Mesendoderm (in vitro differentiated cells): ENCODE data around the gene SLC6A7.
A peak's percentile ranks its signal among the peaks of the same experiment; 100 is the strongest.

ENCODE experiments used
- DNase-seq: peaks from one replicate; pipeline ENCODE4 v3.0.0; 2013
- H2AK5ac ChIP-seq: 2 replicates; pipeline ENCODE4 v1.6.1; 2013; ENCODE audit warnings: low read length, inconsistent platforms
- H2BK120ac ChIP-seq: 2 replicates; pipeline ENCODE4 v1.6.1; 2013; ENCODE audit warnings: low read depth, mild to moderate bottlenecking, low read length, moderate library complexity, mixed read lengths
- H2BK15ac ChIP-seq: replicated peaks from 2 replicates; pipeline ENCODE4 v1.6.1; 2013; ENCODE audit warnings: low read depth, mild to moderate bottlenecking, moderate library complexity
- H2BK5ac ChIP-seq: 2 replicates; pipeline ENCODE4 v1.6.1; 2013; ENCODE audit warnings: low read length, inconsistent platforms
- H3K18ac ChIP-seq: 2 replicates; pipeline ENCODE4 v1.6.1; 2013; ENCODE audit warnings: mild to moderate bottlenecking, low read length, mixed read lengths
- H3K23ac ChIP-seq: one replicate; pipeline ENCODE4 v1.6.1; 2013; ENCODE audit warnings: low read length
- H3K27ac ChIP-seq: 2 replicates; pipeline ENCODE4 v1.5.1; 2013; ENCODE audit warnings: low read depth, mild to moderate bottlenecking, inconsistent platforms, low read length, moderate library complexity
- H3K27me3 ChIP-seq: 2 replicates; pipeline ENCODE4 v1.6.1; 2013; ENCODE audit warnings: low read length, control low read depth, mild to moderate bottlenecking, inconsistent platforms; ENCODE audit not compliant: insufficient read depth, poor library complexity
- H3K36me3 ChIP-seq: 2 replicates; pipeline ENCODE4 v1.6.1; 2013; ENCODE audit warnings: low read length, inconsistent platforms; ENCODE audit not compliant: control insufficient read depth, insufficient read depth
- H3K4ac ChIP-seq: one replicate; pipeline ENCODE4 v1.6.1; 2013; ENCODE audit warnings: low read depth, mild to moderate bottlenecking, low read length, moderate library complexity
- H3K4me1 ChIP-seq: 2 replicates; pipeline ENCODE4 v1.6.1; 2013; ENCODE audit warnings: low read depth, low read length, inconsistent platforms; ENCODE audit not compliant: control insufficient read depth
- H3K4me2 ChIP-seq: 2 replicates; pipeline ENCODE4 v1.6.1; 2013; ENCODE audit warnings: low read length
- H3K4me3 ChIP-seq: 2 replicates; pipeline ENCODE4 v1.5.1; 2013; ENCODE audit warnings: mild to moderate bottlenecking, low read length
- H3K56ac ChIP-seq: one replicate; pipeline ENCODE4 v1.6.1; 2013; ENCODE audit warnings: low read length
- H3K79me1 ChIP-seq: 2 replicates; pipeline ENCODE4 v1.6.1; 2013; ENCODE audit warnings: low read length, inconsistent platforms
- H3K79me2 ChIP-seq: 2 replicates; pipeline ENCODE4 v1.6.1; 2013; ENCODE audit warnings: mild to moderate bottlenecking, low read length; ENCODE audit not compliant: control insufficient read depth, insufficient read depth
- H3K9ac ChIP-seq: 2 replicates; pipeline ENCODE4 v1.6.1; 2013; ENCODE audit warnings: low read length, inconsistent platforms
- H4K5ac ChIP-seq: one replicate; pipeline ENCODE4 v1.6.1; 2013; ENCODE audit warnings: low read length
- H4K8ac ChIP-seq: one replicate; pipeline ENCODE4 v1.6.1; 2013; ENCODE audit warnings: low read depth, mild to moderate bottlenecking, control low read depth, low read length, moderate library complexity
- WGBS: extraction: QIAGEN DNeasy Blood & Tissue Kit; methylation state at CpG from one replicate; pipeline ENCODE4 v1.1.7; 2013; ENCODE audit warnings: low lambda C conversion rate, missing lambda C conversion rate; ENCODE audit not compliant: insufficient coverage; ENCODE audit errors: extremely low coverage; 5-methylcytosine and 5-hydroxymethylcytosine counted together

The SLC6A7 gene

DNA sequence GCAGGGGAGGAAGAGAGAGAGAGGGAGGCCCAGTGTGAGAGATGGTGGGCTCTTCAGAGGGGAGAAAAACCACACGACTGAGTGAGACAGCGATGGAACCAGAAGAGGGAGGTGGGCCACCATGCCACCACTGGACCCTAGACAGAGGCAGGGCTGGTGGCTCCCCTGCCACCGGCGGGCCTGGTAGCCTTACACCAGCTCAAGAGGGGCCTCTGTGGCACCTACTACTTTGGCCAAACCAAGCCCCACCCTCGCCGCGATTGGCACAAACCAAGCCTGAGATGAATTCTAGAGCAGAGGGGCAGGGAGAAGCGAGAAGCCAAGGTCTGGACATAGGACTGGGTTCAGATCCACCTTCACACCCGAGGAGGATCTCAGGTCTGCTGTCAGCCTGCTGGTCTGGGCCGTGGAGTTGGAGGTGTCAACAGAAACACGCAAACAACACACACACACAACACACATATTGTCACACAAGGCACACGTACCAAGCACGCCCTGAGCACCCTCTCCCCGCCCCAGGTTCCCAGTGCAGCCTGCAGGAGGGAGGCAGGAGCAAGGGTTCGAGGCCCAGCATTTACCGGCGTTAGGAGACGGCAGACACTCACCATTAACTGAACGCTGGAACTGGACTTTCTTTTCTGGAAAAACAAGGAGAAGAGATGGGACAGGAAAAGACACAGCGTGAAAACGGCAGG, 49.4 kb downstream of the SLC6A7 start:
- no CpG with 5 or more reads among the region's 21 CpGs for WGBS
- no peak overlapping the region for H4K8ac ChIP-seq
- no peaks in the 10 kb centered on the region for H3K79me2 ChIP-seq
- H3K4ac ChIP-seq: no peak overlapping the region
- no peaks in the 10 kb centered on the region for H3K4me1 ChIP-seq
- no peak overlapping the region for H2BK5ac ChIP-seq
- H4K5ac ChIP-seq: no peak overlapping the region
- H3K9ac ChIP-seq: no peak overlapping the region
- H3K18ac ChIP-seq: no peak overlapping the region
- H3K4me2 ChIP-seq: no peak overlapping the region
- no peak overlapping the region for H2BK120ac ChIP-seq
- H2AK5ac ChIP-seq: no peak overlapping the region
- no peaks in the 10 kb centered on the region for H3K27me3 ChIP-seq
- H3K4me3 ChIP-seq: no peak overlapping the region
- H3K36me3 ChIP-seq: no peaks in the 10 kb centered on the region
- no peak overlapping the region for H2BK15ac ChIP-seq
- DNase-seq: no peak
- no peak overlapping the region for H3K27ac ChIP-seq
- no peaks in the 10 kb centered on the region for H3K79me1 ChIP-seq
- no peak overlapping the region for H3K56ac ChIP-seq
- no peak overlapping the region for H3K23ac ChIP-seq

DNA sequence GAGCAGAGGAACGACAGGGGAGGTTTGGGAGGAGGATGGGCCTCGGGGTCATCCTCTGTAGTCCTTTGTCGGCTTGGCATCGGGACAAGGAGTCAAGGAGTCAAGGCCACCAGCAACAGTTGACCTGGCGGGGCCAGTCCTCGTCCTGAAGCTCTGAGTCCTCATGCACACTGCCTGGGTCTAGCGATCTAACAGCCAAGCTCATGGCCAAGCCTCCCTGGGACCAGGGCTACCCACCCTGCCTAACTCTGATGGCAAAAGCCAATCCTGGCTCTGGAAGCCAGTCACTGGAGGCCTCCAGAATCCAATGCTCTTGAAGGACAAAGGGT, 49.9 kb downstream of the SLC6A7 start:
- H3K79me1 ChIP-seq: no peaks in the 10 kb centered on the region
- no peak overlapping the region for H3K23ac ChIP-seq
- no peak overlapping the region for H2BK5ac ChIP-seq
- no CpG with 5 or more reads among the region's 7 CpGs for WGBS
- no peak overlapping the region for H3K27ac ChIP-seq
- H3K79me2 ChIP-seq: no peaks in the 10 kb centered on the region
- no peak overlapping the region for H3K9ac ChIP-seq
- no peak for DNase-seq
- no peak overlapping the region for H3K4ac ChIP-seq
- H3K56ac ChIP-seq: no peak overlapping the region
- H3K18ac ChIP-seq: no peak overlapping the region
- no peak overlapping the region for H4K8ac ChIP-seq
- H2BK15ac ChIP-seq: no peak overlapping the region
- H3K4me3 ChIP-seq: no peak overlapping the region
- H4K5ac ChIP-seq: no peak overlapping the region
- H2AK5ac ChIP-seq: no peak overlapping the region
- no peak overlapping the region for H3K4me2 ChIP-seq
- no peaks in the 10 kb centered on the region for H3K27me3 ChIP-seq
- H3K36me3 ChIP-seq: no peaks in the 10 kb centered on the region
- no peak overlapping the region for H2BK120ac ChIP-seq
- no peaks in the 10 kb centered on the region for H3K4me1 ChIP-seq

DNA sequence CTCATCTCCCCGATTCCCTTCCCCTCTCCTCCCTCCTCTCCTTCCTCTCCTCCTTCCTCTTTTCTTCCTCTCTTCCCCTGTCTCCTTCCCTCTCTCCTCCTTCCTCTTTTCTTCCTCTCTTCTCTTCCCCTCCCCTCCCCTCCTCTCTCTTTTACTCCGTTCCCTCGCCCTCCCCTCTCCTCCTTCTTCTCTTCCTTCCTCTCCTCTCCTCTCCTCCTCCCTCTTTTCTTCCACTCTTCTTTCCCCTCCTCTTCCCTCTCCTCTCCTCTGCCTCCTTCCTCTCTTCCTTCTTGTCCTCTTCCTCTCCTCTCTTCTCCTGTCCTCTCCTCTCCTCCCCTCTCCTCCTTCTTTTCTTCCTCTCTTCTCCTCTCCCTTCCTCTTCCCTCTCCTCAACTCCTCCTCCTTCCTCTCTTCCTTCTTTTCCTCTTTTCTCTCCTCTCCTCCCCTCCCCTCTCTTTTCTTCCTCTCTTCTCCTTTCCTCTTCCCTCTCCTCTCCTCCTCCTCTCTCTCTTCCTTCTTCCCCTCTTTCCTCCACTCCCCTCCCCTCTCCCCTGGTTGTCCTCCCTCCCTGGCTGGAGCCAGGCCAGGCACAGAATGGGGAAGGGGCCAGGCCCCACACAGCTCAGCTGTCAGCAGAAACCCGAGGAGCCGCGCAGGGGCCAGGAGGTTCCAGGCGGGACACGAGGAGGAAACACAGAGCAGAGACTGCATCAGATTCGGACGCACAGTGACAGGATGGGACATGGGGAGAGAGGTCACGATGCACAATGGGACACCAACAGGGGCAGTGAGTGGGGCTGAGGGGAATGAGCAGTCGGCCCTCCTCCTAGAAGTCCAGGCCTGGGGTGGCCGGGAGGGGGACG, 51.7 kb downstream of the SLC6A7 start:
- no peaks in the 10 kb centered on the region for H3K79me1 ChIP-seq
- H3K9ac ChIP-seq: no peak overlapping the region
- no peak overlapping the region for H3K23ac ChIP-seq
- H3K4me3 ChIP-seq: no peak overlapping the region
- no peak overlapping the region for H2BK5ac ChIP-seq
- no peaks in the 10 kb centered on the region for H3K4me1 ChIP-seq
- no peak overlapping the region for H3K4me2 ChIP-seq
- no peak overlapping the region for H3K27ac ChIP-seq
- no peak overlapping the region for H2BK15ac ChIP-seq
- DNase-seq: no peak
- H4K5ac ChIP-seq: no peak overlapping the region
- no peak overlapping the region for H4K8ac ChIP-seq
- H3K4ac ChIP-seq: no peak overlapping the region
- no peaks in the 10 kb centered on the region for H3K36me3 ChIP-seq
- no peaks in the 10 kb centered on the region for H3K79me2 ChIP-seq
- H3K18ac ChIP-seq: no peak overlapping the region
- no peak overlapping the region for H2BK120ac ChIP-seq
- no peaks in the 10 kb centered on the region for H3K27me3 ChIP-seq
- no peak overlapping the region for H3K56ac ChIP-seq
- no peak overlapping the region for H2AK5ac ChIP-seq
- 100% methylated on average over 2 of the region's 14 CpGs for WGBS

DNA sequence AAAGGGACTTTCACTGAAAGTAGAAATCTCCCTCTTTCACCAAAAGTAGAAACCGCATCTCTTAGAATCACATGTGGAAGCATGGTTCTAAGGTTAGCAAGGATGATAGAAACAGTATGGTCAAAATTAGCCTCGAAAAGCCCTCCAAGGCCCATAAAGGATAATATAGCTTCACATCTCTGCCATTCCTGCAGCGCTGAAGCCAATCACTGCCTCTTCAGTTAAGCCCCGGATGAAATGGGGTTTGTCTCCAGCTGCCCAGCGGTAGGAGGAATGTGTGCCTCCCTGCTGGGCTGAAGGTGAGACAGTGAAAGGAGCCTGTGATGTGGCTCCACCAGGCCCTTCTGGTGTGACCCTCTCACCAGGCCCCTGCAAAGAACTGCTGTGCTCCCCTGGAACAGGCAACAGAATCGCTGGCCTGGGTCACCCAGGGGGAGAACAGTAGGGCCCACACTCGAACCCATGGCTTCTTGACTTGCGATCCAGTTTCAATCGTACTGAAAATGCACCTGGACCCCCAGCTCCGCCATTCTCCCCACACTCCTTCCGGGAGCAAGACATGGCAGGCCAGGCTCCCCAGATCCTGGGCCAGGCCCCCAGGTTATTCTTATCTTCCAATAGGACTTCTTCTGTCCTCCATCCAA, 52.5 kb downstream of the SLC6A7 start:
- no peaks in the 10 kb centered on the region for H3K79me1 ChIP-seq
- H3K4ac ChIP-seq: no peak overlapping the region
- no peak overlapping the region for H3K9ac ChIP-seq
- no peak overlapping the region for H3K4me2 ChIP-seq
- H2BK15ac ChIP-seq: no peak overlapping the region
- H2BK5ac ChIP-seq: no peak overlapping the region
- no peak overlapping the region for H4K8ac ChIP-seq
- no peak overlapping the region for H3K27ac ChIP-seq
- H2BK120ac ChIP-seq: no peak overlapping the region
- no peaks in the 10 kb centered on the region for H3K27me3 ChIP-seq
- no peak overlapping the region for H3K4me3 ChIP-seq
- H3K79me2 ChIP-seq: no peaks in the 10 kb centered on the region
- H3K36me3 ChIP-seq: no peaks in the 10 kb centered on the region
- no peaks in the 10 kb centered on the region for H3K4me1 ChIP-seq
- WGBS: no CpG with 5 or more reads among the region's 11 CpGs
- no peak overlapping the region for H3K23ac ChIP-seq
- DNase-seq: peak; percentile 37
- no peak overlapping the region for H3K56ac ChIP-seq
- H2AK5ac ChIP-seq: no peak overlapping the region
- no peak overlapping the region for H4K5ac ChIP-seq
- no peak overlapping the region for H3K18ac ChIP-seq

DNA sequence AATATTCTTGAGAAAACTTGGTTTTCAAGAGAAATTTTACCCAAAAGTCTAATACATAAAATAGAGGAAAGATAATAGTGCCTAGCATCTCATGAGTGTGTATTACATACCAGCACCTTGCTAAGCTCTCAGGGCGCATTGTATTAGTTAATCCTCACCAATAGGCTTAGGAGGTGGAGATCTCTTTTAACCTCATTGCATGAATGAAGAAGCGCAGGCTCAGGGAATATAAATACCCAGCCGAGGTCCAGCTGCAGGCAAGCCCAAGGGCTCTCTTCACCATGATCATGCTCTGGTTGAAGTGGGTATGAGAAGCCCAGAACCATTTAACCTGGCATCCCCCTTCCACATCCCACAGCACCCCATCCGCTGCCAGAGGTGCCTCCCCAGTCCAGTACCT, 53.7 kb downstream of the SLC6A7 start:
- DNase-seq: no peak
- no peak overlapping the region for H2BK120ac ChIP-seq
- no peak overlapping the region for H3K23ac ChIP-seq
- no peaks in the 10 kb centered on the region for H3K36me3 ChIP-seq
- H3K4me1 ChIP-seq: no peaks in the 10 kb centered on the region
- H3K27ac ChIP-seq: no peak overlapping the region
- no peak overlapping the region for H4K5ac ChIP-seq
- no CpG with 5 or more reads among the region's 4 CpGs for WGBS
- H2BK15ac ChIP-seq: no peak overlapping the region
- H3K79me2 ChIP-seq: no peaks in the 10 kb centered on the region
- no peak overlapping the region for H3K9ac ChIP-seq
- H2AK5ac ChIP-seq: no peak overlapping the region
- no peak overlapping the region for H3K4me2 ChIP-seq
- H3K4ac ChIP-seq: no peak overlapping the region
- no peak overlapping the region for H3K56ac ChIP-seq
- no peaks in the 10 kb centered on the region for H3K79me1 ChIP-seq
- H2BK5ac ChIP-seq: no peak overlapping the region
- no peak overlapping the region for H3K4me3 ChIP-seq
- no peaks in the 10 kb centered on the region for H3K27me3 ChIP-seq
- H3K18ac ChIP-seq: no peak overlapping the region
- H4K8ac ChIP-seq: no peak overlapping the region
